HepG2 (cell line): ENCODE results near the gene WDR83. TPM values are rescaled to one million over a fixed set of nuclear protein-coding genes. Genes with fewer than 3 reads are reported as not detected.
A peak's percentile ranks its signal among the peaks of the same experiment; 100 is the strongest.

ENCODE experiments used
- ARID5B ChIP-seq: IDR thresholded peaks from 2 replicates; pipeline ENCODE4 v1.4.0; 2020; ENCODE audit warnings: mild to moderate bottlenecking, missing genetic modification reagents
- GRHL1 ChIP-seq: sonication (generic); formaldehyde crosslinking; conservative IDR thresholded peaks from 2 replicates; pipeline ENCODE4 v1.8.0; 2022; ENCODE audit warnings: missing genetic modification reagents
- HNRNPK ChIP-seq: fragments of 200-400 bp; formaldehyde crosslinking; IDR thresholded peaks from 2 replicates; pipeline ENCODE4 v1.6.1; 2018; ENCODE audit warnings: low read length, low read depth, moderate library complexity, mild to moderate bottlenecking; ENCODE audit not compliant: poor library complexity, severe bottlenecking
- HNRNPUL1 ChIP-seq: fragments of 200-400 bp; formaldehyde crosslinking; IDR thresholded peaks from 2 replicates; pipeline ENCODE4 v1.6.1; 2017; ENCODE audit warnings: low read depth, mild to moderate bottlenecking, low read length, moderate library complexity
- KDM3A ChIP-seq: IDR thresholded peaks from 2 replicates; pipeline ENCODE4 v1.6.1; 2018; ENCODE audit warnings: low read depth, missing compliant biosample characterization
- MEIS1 ChIP-seq: sonication (generic); formaldehyde crosslinking; IDR thresholded peaks from 2 replicates; pipeline ENCODE4 v1.9.0; 2021; ENCODE audit warnings: mild to moderate bottlenecking, missing genetic modification reagents, moderate library complexity, borderline replicate concordance
- NR1H2 ChIP-seq: sonication (generic); formaldehyde crosslinking; IDR thresholded peaks from 2 replicates; pipeline ENCODE4 v1.8.1; 2022; ENCODE audit warnings: low read depth, missing genetic modification reagents, borderline replicate concordance
- POLR2AphosphoS5 ChIP-seq: IDR thresholded peaks from 2 replicates; pipeline ENCODE4 v1.6.1; 2012; ENCODE audit warnings: low read depth, low read length
- TAF15 ChIP-seq: fragments of 200-400 bp; formaldehyde crosslinking; IDR thresholded peaks from one replicate; pipeline ENCODE4 v1.6.1; 2018; ENCODE audit warnings: mild to moderate bottlenecking, low read depth, low read length; ENCODE audit not compliant: poor library complexity, severe bottlenecking
- TFDP2 ChIP-seq: sonication (generic); formaldehyde crosslinking; IDR thresholded peaks from 2 replicates; pipeline ENCODE4 v1.4.0; 2020; ENCODE audit warnings: missing genetic modification reagents
- ZBTB39 ChIP-seq: sonication (generic); formaldehyde crosslinking; IDR thresholded peaks from 2 replicates; pipeline ENCODE4 v1.5.0; 2020; ENCODE audit warnings: missing genetic modification reagents
- ZGPAT ChIP-seq: IDR thresholded peaks from 2 replicates; pipeline ENCODE4 v1.6.1; 2016; ENCODE audit warnings: mild to moderate bottlenecking
- ZNF180 ChIP-seq: sonication (generic); formaldehyde crosslinking; IDR thresholded peaks from 2 replicates; pipeline ENCODE4 v1.4.0; 2020; ENCODE audit warnings: low read depth, missing genetic modification reagents, borderline replicate concordance
- ZNF451 ChIP-seq: sonication (generic); formaldehyde crosslinking; IDR thresholded peaks from 2 replicates; pipeline ENCODE4 v1.5.0; 2020; ENCODE audit warnings: mild to moderate bottlenecking, missing genetic modification reagents
- ZNF678 ChIP-seq: sonication (generic); formaldehyde crosslinking; IDR thresholded peaks from 2 replicates; pipeline ENCODE4 v1.4.0; 2020; ENCODE audit warnings: mild to moderate bottlenecking, missing genetic modification reagents
- polyA plus RNA-seq, 8 experiments: library from polyadenylated mRNA; depleted of rRNA in 3 of 8; stranded (reverse) in 7 of 8; unstranded in 1 of 8; fragments of >200 nt; fragmentation: Illumina TruSeq in 4 of 8; extraction: Trizol in 4 of 8; gene quantifications; 2 replicates each; pipeline versions ENCODE4 v1.2.1 to v1.2.3, GENCODE V29; 2011 to 2016; ENCODE audit warnings: low read depth in 4 of 8, missing spikeins in 1 of 8, mixed read lengths in 1 of 8; ENCODE audit not compliant: insufficient read depth in 1 of 8
- total RNA-seq, 5 experiments: library from RNA; depleted of rRNA; stranded (reverse); fragments of >200 nt; fragmentation: Illumina TruSeq; extraction: Trizol; gene quantifications; 2 replicates each; pipeline ENCODE4 v1.2.3, GENCODE V29; 2016; ENCODE audit warnings: low read depth in 1 of 5
- TF ChIP-seq, protein P1 (sequence below): IDR thresholded peaks from 2 replicates; pipeline ENCODE4 v1.6.1; 2018; ENCODE audit warnings: missing genetic modification reagents

Gene WDR83
- total and polyA plus RNA-seq, 2 of the 13 experiments (the other 11 are each of a cell fraction or from before 2014, with no cell fraction given) = 4.5 to 10.7 TPM

DNA sequence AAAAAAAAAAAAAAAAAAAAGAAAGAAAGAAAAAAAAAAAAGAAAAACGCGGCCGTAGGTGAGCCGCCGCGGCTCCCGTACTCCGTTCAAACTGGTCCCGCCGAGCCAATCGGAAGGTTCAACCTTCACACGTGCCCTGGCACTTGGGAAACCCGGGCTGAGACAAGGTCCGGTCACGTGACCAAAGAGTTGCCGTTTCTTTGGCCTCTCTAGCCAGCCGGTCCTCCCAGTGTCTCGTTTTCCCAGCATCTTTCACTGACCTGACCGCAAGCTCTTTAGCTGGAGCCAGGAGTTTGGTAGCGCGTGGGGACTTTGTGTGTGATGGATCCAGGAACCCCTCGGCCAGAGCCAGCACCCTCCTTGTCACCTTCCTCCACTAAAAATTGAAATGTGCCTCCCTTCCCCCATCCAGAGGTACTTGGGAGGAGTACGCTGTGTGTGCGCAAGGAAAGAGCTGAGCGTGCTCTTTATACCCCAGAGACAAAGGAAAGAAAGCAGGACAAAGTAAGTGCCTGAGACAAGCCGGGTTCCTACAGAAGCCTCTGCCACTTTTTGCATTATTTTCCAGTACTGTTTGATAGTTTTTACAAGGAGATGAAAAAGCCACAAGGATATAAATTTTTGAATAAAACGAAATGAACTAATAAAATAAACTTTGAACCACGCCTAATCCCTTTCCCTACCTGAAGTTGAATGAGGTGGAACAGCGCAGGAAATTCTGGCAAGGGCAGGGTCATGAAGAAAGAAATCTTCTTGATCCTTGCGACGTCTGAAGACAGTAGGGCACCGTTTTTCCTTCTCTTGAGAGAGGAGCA, 56.2 kb downstream of the WDR83 start (continued):
- no peak for TF ChIP-seq GRHL1 (CRISPR knock-in tag)
- no peak for TF ChIP-seq ZNF451
- TF ChIP-seq POLR2AphosphoS5 = no peak; the same call in none of the 2 replicates
- peak; percentile 89 for TF ChIP-seq TFDP2
- no peak for TF ChIP-seq HNRNPK
- peak; percentile 68; the same call in 1 of the 2 replicates for TF ChIP-seq KDM3A (CRISPR knock-in tag)
- TF ChIP-seq ZGPAT (CRISPR knock-in tag) = peak; percentile 57; the same call in 1 of the 2 replicates
- TF ChIP-seq, protein P1, sequence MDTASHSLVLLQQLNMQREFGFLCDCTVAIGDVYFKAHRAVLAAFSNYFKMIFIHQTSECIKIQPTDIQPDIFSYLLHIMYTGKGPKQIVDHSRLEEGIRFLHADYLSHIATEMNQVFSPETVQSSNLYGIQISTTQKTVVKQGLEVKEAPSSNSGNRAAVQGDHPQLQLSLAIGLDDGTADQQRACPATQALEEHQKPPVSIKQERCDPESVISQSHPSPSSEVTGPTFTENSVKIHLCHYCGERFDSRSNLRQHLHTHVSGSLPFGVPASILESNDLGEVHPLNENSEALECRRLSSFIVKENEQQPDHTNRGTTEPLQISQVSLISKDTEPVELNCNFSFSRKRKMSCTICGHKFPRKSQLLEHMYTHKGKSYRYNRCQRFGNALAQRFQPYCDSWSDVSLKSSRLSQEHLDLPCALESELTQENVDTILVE (CRISPR knock-in tag) = peak; percentile 46; the same call in 1 of the 2 replicates
- TF ChIP-seq HNRNPUL1 = no peak
- TF ChIP-seq ARID5B (CRISPR knock-in tag) = peak; percentile 37; the same call in 1 of the 2 replicates
- TF ChIP-seq MEIS1 (CRISPR knock-in tag) = no peak
- no peak for TF ChIP-seq NR1H2 (CRISPR knock-in tag)
- no peak for TF ChIP-seq ZNF180 (CRISPR knock-in tag)
- TF ChIP-seq ZNF678 = no peak
- TF ChIP-seq TAF15 = peak; percentile 27
- no peak for TF ChIP-seq ZBTB39 (CRISPR knock-in tag)
